Vagina (tissue), 2 donors: ENCODE measurements around the gene LDAH. TPM values are rescaled to one million over a fixed set of nuclear protein-coding genes. Genes with fewer than 3 reads are reported as not detected.

Experiments
- DNase-seq, 2 donors: peaks; one replicate each; pipeline ENCODE4 v3.0.0-alpha.2; 2017; ENCODE audit errors: extremely low spot score in 2 of 2
- H3K27ac ChIP-seq: fragments of 200-600 bp; sonication (generic); one replicate; pipeline ENCODE4 v1.5.1; 2019
- H3K27me3 ChIP-seq: fragments of 200-600 bp; sonication (generic); one replicate; pipeline ENCODE4 v1.5.1; 2019
- H3K36me3 ChIP-seq, 2 donors: fragments of 200-600 bp; sonication (generic); one replicate each; pipeline ENCODE4 v1.5.1; 2017 to 2019
- H3K4me1 ChIP-seq: fragments of 200-600 bp; sonication (generic); one replicate; pipeline ENCODE4 v1.5.1; 2019
- H3K4me3 ChIP-seq, 2 donors: fragments of 200-600 bp; sonication (generic); 1 replicate in 1 of 2; 2 replicates in 1 of 2; pipeline ENCODE4 v1.5.1; 2016 to 2019
- H3K9me3 ChIP-seq: fragments of 200-600 bp; sonication (generic); one replicate; pipeline ENCODE4 v1.5.1; 2019
- POLR2A ChIP-seq, 2 donors: fragments of 450-650 bp; IDR thresholded peaks; one replicate each; pipeline ENCODE4 v1.6.1; 2017; ENCODE audit warnings: antibody characterized with exemption in 2 of 2, mild to moderate bottlenecking in 2 of 2, moderate library complexity in 2 of 2
- POLR2AphosphoS5 ChIP-seq, 2 donors: sonication (generic); formaldehyde crosslinking; IDR thresholded peaks; one replicate each; pipeline ENCODE4 v1.9.0; 2017; ENCODE audit warnings: antibody characterized with exemption in 2 of 2, mild to moderate bottlenecking in 2 of 2, low read depth in 1 of 2; ENCODE audit not compliant: insufficient read depth in 1 of 2
- intact Hi-C: fragments of 100-400 bp; cut with DNase I; formaldehyde crosslinking; loops from one replicate; pipeline ENCODE4 v1.15.1; 2023
- total RNA-seq: library from RNA; depleted of rRNA; stranded (reverse); fragments of >200 nt; gene quantifications from one replicate; pipeline ENCODE4 v1.2.3, GENCODE V29; 2016
- TF ChIP-seq, protein P1 (sequence below), 3 experiments: fragments of 450-650 bp in 2 of 3; fragments of 200-600 bp in 1 of 3; sonication (generic) in 1 of 3; IDR thresholded peaks; one replicate each; pipeline ENCODE4 v1.5.1; 2017 to 2019; ENCODE audit warnings: antibody characterized with exemption in 3 of 3, mild to moderate bottlenecking in 2 of 3, moderate library complexity in 2 of 3

LDAH gene
- total RNA-seq, 1 donor from 2014 or later: 9.1 TPM

DNA sequence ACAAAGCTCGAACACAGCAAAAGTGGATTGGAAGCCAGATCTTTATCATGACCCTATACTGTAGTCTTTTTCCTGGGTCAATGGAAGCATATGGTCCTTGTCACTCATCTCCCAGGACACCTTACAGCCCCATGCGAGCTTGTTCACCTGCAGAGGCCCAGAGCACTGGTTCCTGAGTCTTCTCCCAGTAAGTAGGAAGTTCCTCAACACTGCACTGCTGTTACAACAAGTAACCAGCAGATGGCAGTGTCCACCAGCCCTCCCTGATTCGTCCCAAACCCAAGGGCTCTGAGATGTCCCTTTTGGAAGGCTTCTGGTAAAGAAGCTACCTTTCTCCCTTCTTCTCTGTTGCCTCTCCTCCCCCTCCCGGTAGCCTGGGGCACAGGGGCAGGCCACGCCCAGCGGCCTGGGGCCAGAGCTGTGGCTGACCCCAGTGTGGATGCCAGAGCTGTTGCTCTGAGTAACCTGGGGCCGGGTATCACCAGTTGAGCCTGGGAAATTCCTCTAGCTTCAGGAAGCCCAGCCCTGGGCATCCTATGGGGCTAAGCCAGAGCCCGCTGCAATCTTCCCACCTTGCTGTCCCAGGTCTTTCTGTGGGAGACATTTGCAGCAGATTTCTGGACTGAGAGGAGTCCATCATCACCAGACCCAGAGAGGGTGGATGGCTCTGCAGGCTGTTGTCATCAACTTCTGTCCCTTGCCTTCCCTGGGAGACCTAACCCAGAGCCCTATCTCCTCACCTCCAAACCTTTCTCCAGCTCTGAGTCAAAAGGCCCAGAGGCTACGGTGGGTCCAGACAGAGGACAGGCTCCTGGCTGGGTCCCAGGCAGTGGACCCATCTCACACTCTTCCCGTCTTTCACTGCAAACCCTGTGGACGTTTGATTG is 161.2 kb downstream of the LDAH start:
- no peak overlapping the region for H3K27ac ChIP-seq
- no peak for TF ChIP-seq POLR2A (IDR thresholded peaks at IDR 0.05)
- peak in 1 of 2 donors; percentile 45 for TF ChIP-seq POLR2AphosphoS5 (IDR thresholded peaks at IDR 0.05; ENCODE audit: insufficient read depth in 1 of 2, low read depth in 1 of 2)
- TF ChIP-seq, protein P1, sequence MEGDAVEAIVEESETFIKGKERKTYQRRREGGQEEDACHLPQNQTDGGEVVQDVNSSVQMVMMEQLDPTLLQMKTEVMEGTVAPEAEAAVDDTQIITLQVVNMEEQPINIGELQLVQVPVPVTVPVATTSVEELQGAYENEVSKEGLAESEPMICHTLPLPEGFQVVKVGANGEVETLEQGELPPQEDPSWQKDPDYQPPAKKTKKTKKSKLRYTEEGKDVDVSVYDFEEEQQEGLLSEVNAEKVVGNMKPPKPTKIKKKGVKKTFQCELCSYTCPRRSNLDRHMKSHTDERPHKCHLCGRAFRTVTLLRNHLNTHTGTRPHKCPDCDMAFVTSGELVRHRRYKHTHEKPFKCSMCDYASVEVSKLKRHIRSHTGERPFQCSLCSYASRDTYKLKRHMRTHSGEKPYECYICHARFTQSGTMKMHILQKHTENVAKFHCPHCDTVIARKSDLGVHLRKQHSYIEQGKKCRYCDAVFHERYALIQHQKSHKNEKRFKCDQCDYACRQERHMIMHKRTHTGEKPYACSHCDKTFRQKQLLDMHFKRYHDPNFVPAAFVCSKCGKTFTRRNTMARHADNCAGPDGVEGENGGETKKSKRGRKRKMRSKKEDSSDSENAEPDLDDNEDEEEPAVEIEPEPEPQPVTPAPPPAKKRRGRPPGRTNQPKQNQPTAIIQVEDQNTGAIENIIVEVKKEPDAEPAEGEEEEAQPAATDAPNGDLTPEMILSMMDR (IDR thresholded peaks at IDR 0.05): peak; percentile 78 to 97 (median 94)
- no peak overlapping the region for H3K4me3 ChIP-seq
- intact Hi-C loops: loop anchor here (5.0 to 10.0 kb wide), 2 partner anchors 301 to 453 kb away; no protein-coding TSS in a partner anchor
- no peaks in the 10 kb centered on the region for H3K27me3 ChIP-seq
- no peaks in the 10 kb centered on the region for H3K36me3 ChIP-seq
- H3K4me1 ChIP-seq: peaks cover 30% of the 10 kb centered on the region
- H3K9me3 ChIP-seq: no peaks in the 10 kb centered on the region
- no peak for DNase-seq

DNA sequence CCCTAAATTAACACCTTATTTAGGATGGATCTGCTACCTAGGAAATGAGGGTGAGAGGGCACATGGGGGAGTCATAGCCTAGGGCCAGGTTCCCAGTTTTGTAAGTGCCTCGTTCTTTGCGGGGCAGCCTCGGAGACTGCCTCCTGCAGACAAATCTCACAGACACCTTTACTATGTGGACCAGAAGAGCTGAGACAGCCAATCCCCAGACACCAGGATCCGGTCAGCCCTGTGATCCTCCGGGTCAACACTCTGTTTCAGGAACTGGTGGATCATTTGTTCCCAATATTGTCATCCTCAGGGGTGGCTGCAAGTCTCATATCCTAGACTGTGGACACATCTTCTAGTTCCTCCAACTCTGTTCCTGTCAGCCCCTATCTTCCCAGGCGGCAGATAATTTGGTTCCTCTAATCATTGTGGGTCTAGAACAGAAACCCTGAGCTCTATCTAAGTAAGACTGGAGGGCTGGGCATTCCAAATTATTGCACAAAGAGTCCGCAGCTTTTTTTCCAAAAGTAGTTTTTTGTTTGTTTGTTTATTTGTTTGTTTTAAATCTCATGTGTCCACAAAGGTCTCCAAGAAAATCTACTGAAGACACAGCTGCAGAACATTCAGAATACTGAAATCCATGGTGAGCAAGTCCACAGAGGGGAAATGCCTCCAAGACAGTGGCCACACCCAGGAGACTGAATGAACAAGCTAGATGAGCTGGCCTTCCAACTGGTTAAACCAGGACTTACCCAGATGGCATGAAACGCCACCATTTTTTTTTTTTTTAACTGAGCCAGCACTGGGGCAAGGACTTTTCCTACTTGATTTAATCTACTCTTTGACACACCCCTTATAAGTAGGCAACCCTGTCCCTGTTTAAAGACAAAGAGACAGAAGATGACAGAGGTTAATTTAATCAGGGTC is 162.1 kb downstream of the LDAH start:
- TF ChIP-seq, protein P1 (IDR thresholded peaks at IDR 0.05): no peak
- peak in 1 of 2 donors; percentile 8 for TF ChIP-seq POLR2AphosphoS5 (IDR thresholded peaks at IDR 0.05; ENCODE audit: insufficient read depth in 1 of 2, low read depth in 1 of 2)
- intact Hi-C loops: loop anchor here (5.0 to 10.0 kb wide), 2 partner anchors 302 to 454 kb away; no protein-coding TSS in a partner anchor
- H3K27ac ChIP-seq: no peak overlapping the region
- no peaks in the 10 kb centered on the region for H3K36me3 ChIP-seq
- no peaks in the 10 kb centered on the region for H3K9me3 ChIP-seq
- no peaks in the 10 kb centered on the region for H3K27me3 ChIP-seq
- no peak overlapping the region for H3K4me3 ChIP-seq
- peaks cover 24% of the 10 kb centered on the region for H3K4me1 ChIP-seq
- no peak for DNase-seq

DNA sequence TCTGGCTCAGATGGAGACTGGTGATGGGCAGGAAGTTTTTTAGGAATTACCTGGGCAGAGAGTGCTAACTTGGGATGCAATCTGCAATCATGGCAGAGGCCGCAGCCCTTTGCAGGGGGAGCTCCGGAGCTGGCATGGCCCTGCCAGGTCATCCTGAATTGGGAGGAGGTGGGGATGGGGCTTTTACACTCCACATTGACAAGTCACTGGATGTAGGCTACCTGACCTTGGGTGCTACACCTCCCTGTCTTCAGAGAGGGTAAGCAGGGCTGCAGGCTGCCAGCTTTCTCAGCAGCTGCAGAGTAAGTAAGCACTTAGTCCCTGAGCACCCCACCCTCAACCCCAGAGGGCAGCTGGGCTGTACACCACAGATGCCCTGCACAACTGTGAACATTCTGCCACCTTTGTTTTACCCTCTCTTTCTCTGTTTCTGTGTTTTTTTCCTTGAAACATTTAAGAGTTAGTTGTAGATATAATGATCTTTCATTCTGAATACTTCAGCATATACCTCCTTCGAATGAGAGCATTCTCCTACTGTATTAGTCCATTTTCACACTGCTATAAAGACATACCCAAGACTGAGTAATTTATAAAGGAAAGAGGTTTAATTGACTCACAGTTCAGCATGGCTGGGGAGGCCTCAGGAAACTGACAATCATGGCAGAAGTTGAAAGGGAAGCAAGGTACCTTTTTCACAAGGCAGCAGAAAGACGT is 165.2 kb downstream of the LDAH start:
- no peak for DNase-seq
- Histone ChIP-seq H3K27ac (no peak overlapping the region), H3K4me1 (peaks cover 5% of the 10 kb centered on the region), H3K27me3 (no peaks in the 10 kb centered on the region), H3K9me3 (no peaks in the 10 kb centered on the region), H3K4me3 (no peak overlapping the region), H3K36me3 (no peaks in the 10 kb centered on the region)
- no peak for TF ChIP-seq POLR2AphosphoS5 (IDR thresholded peaks at IDR 0.05; ENCODE audit: insufficient read depth in 1 of 2, low read depth in 1 of 2)
- no peak for TF ChIP-seq POLR2A (IDR thresholded peaks at IDR 0.05)
- TF ChIP-seq, protein P1 (IDR thresholded peaks at IDR 0.05): no peak
- intact Hi-C loops: no loop called here

DNA sequence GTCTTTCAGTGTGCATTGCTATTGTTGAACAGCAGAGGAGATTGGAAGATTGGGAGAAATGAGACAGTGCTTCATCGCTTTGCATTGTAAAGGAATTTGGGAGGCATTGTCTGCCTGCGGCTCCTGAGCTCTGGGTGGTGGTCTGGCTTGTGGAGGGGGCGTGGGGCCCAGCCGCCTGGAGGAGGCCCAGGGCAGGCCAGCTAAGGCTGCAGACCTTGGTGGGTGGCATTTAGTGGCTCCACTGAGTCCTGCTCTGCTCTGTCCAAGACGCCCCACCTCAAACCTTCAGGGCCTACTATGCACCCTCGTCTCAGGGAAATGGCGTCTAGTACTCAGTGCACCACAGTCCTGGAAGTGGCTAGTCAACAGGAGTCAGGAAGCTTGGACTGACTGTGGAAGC is 166.3 kb downstream of the LDAH start:
- Histone ChIP-seq H3K4me1 (peaks cover 5% of the 10 kb centered on the region), H3K4me3 (no peak overlapping the region), H3K27ac (no peak overlapping the region), H3K36me3 (no peaks in the 10 kb centered on the region), H3K27me3 (no peaks in the 10 kb centered on the region), H3K9me3 (no peaks in the 10 kb centered on the region)
- intact Hi-C loops: no loop called here
- TF ChIP-seq POLR2A (IDR thresholded peaks at IDR 0.05): no peak
- no peak for TF ChIP-seq POLR2AphosphoS5 (IDR thresholded peaks at IDR 0.05; ENCODE audit: insufficient read depth in 1 of 2, low read depth in 1 of 2)
- TF ChIP-seq, protein P1 (IDR thresholded peaks at IDR 0.05): no peak
- DNase-seq: no peak
